ENCODE measurements around the gene EPC1. TPM values are rescaled to one million over a fixed set of nuclear protein-coding genes. Genes with fewer than 3 reads are reported as not detected.

The EPC1 gene
- polyA plus RNA-seq, 1 of the 3 experiments (the other 2 are of a cell fraction) = 21.8 TPM

DNA sequence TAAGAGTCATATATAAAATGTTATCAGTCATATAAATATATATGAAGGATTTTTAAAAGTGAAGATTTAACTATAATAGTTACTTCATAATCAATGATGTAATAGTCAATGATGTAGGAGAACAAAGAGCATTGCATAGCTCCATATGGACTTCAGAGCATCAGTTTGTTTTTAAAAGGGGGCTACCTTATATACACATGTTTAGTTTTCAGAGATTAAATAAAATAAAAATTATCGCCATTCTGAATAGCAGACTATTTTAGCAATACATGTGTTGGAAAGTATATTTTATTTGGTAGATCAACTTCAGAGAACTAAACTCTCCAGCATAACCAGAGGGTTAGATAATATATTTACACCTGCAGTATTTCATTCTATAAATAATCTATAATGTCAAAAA, 29.1 kb upstream of the EPC1 start (continued):
- no peak for TF ChIP-seq TCF12 (IDR thresholded peaks at IDR 0.05)
- TF ChIP-seq, protein P1, sequence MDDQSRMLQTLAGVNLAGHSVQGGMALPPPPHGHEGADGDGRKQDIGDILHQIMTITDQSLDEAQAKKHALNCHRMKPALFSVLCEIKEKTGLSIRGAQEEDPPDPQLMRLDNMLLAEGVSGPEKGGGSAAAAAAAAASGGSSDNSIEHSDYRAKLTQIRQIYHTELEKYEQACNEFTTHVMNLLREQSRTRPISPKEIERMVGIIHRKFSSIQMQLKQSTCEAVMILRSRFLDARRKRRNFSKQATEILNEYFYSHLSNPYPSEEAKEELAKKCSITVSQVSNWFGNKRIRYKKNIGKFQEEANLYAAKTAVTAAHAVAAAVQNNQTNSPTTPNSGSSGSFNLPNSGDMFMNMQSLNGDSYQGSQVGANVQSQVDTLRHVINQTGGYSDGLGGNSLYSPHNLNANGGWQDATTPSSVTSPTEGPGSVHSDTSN (IDR thresholded peaks at IDR 0.05) = no peak
- no peak for TF ChIP-seq RFX5 (IDR thresholded peaks at IDR 0.05; ENCODE audit: low read length)
- no peak for TF ChIP-seq FOXJ3 (CRISPR knock-in tag; IDR thresholded peaks at IDR 0.05)
- TF ChIP-seq, protein P2, sequence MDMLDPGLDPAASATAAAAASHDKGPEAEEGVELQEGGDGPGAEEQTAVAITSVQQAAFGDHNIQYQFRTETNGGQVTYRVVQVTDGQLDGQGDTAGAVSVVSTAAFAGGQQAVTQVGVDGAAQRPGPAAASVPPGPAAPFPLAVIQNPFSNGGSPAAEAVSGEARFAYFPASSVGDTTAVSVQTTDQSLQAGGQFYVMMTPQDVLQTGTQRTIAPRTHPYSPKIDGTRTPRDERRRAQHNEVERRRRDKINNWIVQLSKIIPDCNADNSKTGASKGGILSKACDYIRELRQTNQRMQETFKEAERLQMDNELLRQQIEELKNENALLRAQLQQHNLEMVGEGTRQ (IDR thresholded peaks at IDR 0.05; ENCODE audit: borderline replicate concordance, low read depth, low read length) = no peak
- no peak for TF ChIP-seq MEF2A (IDR thresholded peaks at IDR 0.05; ENCODE audit: borderline replicate concordance, low read depth)

GRCh38 chr10:32375631-32376030, 28.7 kb upstream of the EPC1 start:
- Histone ChIP-seq H3K27ac (ENCODE audit: low read depth in 2 of 2, low read length in 1 of 2) (no peak overlapping the region), H3K79me2 (ENCODE audit: insufficient read depth) (peaks cover 74% of the 10 kb centered on the region), H3K36me3 (replicated peaks in 1 of 2; ENCODE audit: control insufficient read depth in 1 of 2, insufficient read depth in 2 of 2, low read length in 1 of 2) (peaks cover 3 to 4% of the 10 kb centered on the region in 2 experiments), H3K4me1 (ENCODE audit: control insufficient read depth in 1 of 2, insufficient read depth in 2 of 2, low read depth in 1 of 2, low read length in 1 of 2) (no peaks in the 10 kb centered on the region; a peak in 3 of 4 replicates), H3K4me3 (ENCODE audit: low read depth in 2 of 2, low read length in 1 of 2) (no peak overlapping the region; a peak in 1 of 4 replicates), H3K9me3 (no peaks in the 10 kb centered on the region), H2AFZ (ENCODE audit: low read depth) (no peak overlapping the region), H3K4me2 (0 out of 2 replicates have a peak overlapping the region, but pooled peaks have one; percentile 85), H3F3A (replicated peaks; ENCODE audit: insufficient read depth) (peaks cover 14% of the 10 kb centered on the region), H3K9ac (no peak overlapping the region), H3K9me2 (no peaks in the 10 kb centered on the region), H4K20me1 (ENCODE audit: insufficient read depth) (no peaks in the 10 kb centered on the region; the same call in 1 of the 2 replicates), H3K27me3 (ENCODE audit: insufficient read depth) (no peaks in the 10 kb centered on the region)
- ChIA-PET CTCF (interaction anchor here (0.6 to 1.6 kb wide), 6 partner anchors 9 to 185 kb away, joined by 3 to 9 read pairs (median 4); no protein-coding TSS in a partner anchor), POLR2A (no interaction called here)
- TF ChIP-seq SIN3A (IDR thresholded peaks at IDR 0.05; ENCODE audit: borderline replicate concordance, low read depth, low read length) = no peak
- no peak for TF ChIP-seq TEAD4 (IDR thresholded peaks at IDR 0.05; ENCODE audit: borderline replicate concordance, insufficient read depth)
- TF ChIP-seq CHD2 (IDR thresholded peaks at IDR 0.05; ENCODE audit: low read length, partially characterized antibody) = no peak
- TF ChIP-seq, protein P2 (IDR thresholded peaks at IDR 0.05; ENCODE audit: borderline replicate concordance, low read depth, low read length) = no peak
- TF ChIP-seq MEF2A (IDR thresholded peaks at IDR 0.05; ENCODE audit: borderline replicate concordance, low read depth) = no peak
- TF ChIP-seq, protein P3, sequence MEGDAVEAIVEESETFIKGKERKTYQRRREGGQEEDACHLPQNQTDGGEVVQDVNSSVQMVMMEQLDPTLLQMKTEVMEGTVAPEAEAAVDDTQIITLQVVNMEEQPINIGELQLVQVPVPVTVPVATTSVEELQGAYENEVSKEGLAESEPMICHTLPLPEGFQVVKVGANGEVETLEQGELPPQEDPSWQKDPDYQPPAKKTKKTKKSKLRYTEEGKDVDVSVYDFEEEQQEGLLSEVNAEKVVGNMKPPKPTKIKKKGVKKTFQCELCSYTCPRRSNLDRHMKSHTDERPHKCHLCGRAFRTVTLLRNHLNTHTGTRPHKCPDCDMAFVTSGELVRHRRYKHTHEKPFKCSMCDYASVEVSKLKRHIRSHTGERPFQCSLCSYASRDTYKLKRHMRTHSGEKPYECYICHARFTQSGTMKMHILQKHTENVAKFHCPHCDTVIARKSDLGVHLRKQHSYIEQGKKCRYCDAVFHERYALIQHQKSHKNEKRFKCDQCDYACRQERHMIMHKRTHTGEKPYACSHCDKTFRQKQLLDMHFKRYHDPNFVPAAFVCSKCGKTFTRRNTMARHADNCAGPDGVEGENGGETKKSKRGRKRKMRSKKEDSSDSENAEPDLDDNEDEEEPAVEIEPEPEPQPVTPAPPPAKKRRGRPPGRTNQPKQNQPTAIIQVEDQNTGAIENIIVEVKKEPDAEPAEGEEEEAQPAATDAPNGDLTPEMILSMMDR (IDR thresholded peaks at IDR 0.05) = no peak
- TF ChIP-seq GABPA (IDR thresholded peaks at IDR 0.05; ENCODE audit: low read depth) = no peak
- TF ChIP-seq, protein P4, sequence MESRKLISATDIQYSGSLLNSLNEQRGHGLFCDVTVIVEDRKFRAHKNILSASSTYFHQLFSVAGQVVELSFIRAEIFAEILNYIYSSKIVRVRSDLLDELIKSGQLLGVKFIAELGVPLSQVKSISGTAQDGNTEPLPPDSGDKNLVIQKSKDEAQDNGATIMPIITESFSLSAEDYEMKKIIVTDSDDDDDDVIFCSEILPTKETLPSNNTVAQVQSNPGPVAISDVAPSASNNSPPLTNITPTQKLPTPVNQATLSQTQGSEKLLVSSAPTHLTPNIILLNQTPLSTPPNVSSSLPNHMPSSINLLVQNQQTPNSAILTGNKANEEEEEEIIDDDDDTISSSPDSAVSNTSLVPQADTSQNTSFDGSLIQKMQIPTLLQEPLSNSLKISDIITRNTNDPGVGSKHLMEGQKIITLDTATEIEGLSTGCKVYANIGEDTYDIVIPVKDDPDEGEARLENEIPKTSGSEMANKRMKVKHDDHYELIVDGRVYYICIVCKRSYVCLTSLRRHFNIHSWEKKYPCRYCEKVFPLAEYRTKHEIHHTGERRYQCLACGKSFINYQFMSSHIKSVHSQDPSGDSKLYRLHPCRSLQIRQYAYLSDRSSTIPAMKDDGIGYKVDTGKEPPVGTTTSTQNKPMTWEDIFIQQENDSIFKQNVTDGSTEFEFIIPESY (IDR thresholded peaks at IDR 0.05; ENCODE audit: borderline replicate concordance, low read depth) = no peak
- TF ChIP-seq RXRA (IDR thresholded peaks at IDR 0.05; ENCODE audit: borderline replicate concordance, low read depth) = no peak
- TF ChIP-seq JUND (IDR thresholded peaks at IDR 0.05) = no peak
- no peak for TF ChIP-seq IRF3 (IDR thresholded peaks at IDR 0.05; ENCODE audit: low read depth, low read length)
- no peak for TF ChIP-seq POLR2AphosphoS5 (IDR thresholded peaks at IDR 0.05; ENCODE audit: low read depth, low read length)
- TF ChIP-seq FOXM1 (IDR thresholded peaks at IDR 0.05; ENCODE audit: low read depth) = no peak
- no peak for TF ChIP-seq FOXJ3 (CRISPR knock-in tag; IDR thresholded peaks at IDR 0.05)
- DNase-seq = no peak

Measured in SK-N-SH (cell line).